Breast epithelium (tissue), 3 donors: ENCODE results near the gene KCNK4.

ENCODE experiments used
- POLR2A ChIP-seq: fragments of 450-650 bp; IDR thresholded peaks from one replicate; pipeline ENCODE4 v1.6.1; 2016; ENCODE audit warnings: antibody characterized with exemption, mild to moderate bottlenecking, moderate library complexity
- POLR2AphosphoS5 ChIP-seq, 3 donors: sonication (generic); formaldehyde crosslinking; IDR thresholded peaks; one replicate each; pipeline ENCODE4 v1.6.1; 2017; ENCODE audit warnings: antibody characterized with exemption in 3 of 3
- TF ChIP-seq, protein P1 (sequence below), 3 donors: fragments of 450-650 bp; IDR thresholded peaks; one replicate each; pipeline ENCODE4 v1.5.1; 2016 to 2017; ENCODE audit warnings: antibody characterized with exemption in 3 of 3, mild to moderate bottlenecking in 3 of 3, moderate library complexity in 3 of 3

DNA sequence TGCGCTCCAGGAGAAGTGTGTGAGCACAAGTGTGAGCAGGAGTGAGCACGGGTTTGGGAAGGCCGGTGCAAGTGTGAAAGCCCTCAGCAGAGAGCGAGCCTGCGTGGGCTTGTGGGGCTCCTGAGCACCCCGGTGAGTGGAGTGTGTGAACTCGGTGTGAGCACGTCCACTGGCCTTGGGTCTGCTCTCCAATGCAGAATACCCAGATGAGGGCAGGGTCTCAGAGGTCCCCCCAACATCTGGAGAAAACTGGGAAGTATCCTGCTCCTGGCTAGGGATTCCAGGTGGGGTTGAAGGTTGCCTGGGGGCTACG lies 15.4 kb downstream of the KCNK4 start:
- TF ChIP-seq, protein P1, sequence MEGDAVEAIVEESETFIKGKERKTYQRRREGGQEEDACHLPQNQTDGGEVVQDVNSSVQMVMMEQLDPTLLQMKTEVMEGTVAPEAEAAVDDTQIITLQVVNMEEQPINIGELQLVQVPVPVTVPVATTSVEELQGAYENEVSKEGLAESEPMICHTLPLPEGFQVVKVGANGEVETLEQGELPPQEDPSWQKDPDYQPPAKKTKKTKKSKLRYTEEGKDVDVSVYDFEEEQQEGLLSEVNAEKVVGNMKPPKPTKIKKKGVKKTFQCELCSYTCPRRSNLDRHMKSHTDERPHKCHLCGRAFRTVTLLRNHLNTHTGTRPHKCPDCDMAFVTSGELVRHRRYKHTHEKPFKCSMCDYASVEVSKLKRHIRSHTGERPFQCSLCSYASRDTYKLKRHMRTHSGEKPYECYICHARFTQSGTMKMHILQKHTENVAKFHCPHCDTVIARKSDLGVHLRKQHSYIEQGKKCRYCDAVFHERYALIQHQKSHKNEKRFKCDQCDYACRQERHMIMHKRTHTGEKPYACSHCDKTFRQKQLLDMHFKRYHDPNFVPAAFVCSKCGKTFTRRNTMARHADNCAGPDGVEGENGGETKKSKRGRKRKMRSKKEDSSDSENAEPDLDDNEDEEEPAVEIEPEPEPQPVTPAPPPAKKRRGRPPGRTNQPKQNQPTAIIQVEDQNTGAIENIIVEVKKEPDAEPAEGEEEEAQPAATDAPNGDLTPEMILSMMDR (IDR thresholded peaks at IDR 0.05) = no peak
- TF ChIP-seq POLR2A = no peak
- no peak for TF ChIP-seq POLR2AphosphoS5 (IDR thresholded peaks at IDR 0.05)
